ENCODE measurements around the gene MAST4. TPM values are rescaled to one million over a fixed set of nuclear protein-coding genes. Genes with fewer than 3 reads are reported as not detected.
A peak's percentile ranks its signal among the peaks of the same experiment; 100 is the strongest.

The MAST4 gene
- total RNA-seq, 1 donor from 2014 or later, result 0.99 TPM

DNA sequence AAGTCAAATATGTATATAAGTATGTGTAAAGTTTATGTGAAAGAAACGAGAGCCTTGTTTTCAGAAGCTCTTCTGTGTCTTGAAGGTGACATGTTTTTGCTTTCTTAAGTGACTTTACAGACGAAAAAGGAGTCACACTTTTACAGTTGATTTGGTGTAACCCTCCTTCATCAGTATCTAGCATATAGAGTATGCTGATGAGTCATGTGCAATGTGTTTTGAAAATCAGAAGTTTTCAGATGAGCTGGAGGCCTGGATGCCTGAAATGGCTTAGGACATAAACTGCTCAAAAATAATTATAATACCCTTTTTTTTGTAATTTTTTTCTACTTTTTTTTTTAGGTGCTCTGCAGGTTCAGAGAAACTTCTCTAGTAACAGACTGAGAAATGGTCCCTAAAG, 390.9 kb downstream of the MAST4 start:
- no peak overlapping the region for H3K9ac ChIP-seq
- H3F3A ChIP-seq (ENCODE audit: low read depth), result no peaks in the 10 kb centered on the region
- H3K4me1 Mint-ChIP-seq, result peaks cover 21% of the 10 kb centered on the region
- no peak overlapping the region for H3K4me3 Mint-ChIP-seq
- no peak for DNase-seq (ENCODE audit: low spot score)
- H3K36me3 Mint-ChIP-seq, result no peaks in the 10 kb centered on the region
- H2AFZ ChIP-seq (replicated peaks), result no peak overlapping the region
- H3K27me3 Mint-ChIP-seq (ENCODE audit: insufficient read depth, low read depth), result peaks cover 4% of the 10 kb centered on the region
- H3K4me3 ChIP-seq, result no peak overlapping the region
- H3K27me3 ChIP-seq, result no peaks in the 10 kb centered on the region
- H3K27ac Mint-ChIP-seq, result no peak overlapping the region
- no peak for TF ChIP-seq EZH2 (IDR thresholded peaks at IDR 0.05)
- TF ChIP-seq EZH2phosphoT487 (IDR thresholded peaks at IDR 0.05), result no peak
- TF ChIP-seq, protein P1, sequence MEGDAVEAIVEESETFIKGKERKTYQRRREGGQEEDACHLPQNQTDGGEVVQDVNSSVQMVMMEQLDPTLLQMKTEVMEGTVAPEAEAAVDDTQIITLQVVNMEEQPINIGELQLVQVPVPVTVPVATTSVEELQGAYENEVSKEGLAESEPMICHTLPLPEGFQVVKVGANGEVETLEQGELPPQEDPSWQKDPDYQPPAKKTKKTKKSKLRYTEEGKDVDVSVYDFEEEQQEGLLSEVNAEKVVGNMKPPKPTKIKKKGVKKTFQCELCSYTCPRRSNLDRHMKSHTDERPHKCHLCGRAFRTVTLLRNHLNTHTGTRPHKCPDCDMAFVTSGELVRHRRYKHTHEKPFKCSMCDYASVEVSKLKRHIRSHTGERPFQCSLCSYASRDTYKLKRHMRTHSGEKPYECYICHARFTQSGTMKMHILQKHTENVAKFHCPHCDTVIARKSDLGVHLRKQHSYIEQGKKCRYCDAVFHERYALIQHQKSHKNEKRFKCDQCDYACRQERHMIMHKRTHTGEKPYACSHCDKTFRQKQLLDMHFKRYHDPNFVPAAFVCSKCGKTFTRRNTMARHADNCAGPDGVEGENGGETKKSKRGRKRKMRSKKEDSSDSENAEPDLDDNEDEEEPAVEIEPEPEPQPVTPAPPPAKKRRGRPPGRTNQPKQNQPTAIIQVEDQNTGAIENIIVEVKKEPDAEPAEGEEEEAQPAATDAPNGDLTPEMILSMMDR (IDR thresholded peaks at IDR 0.05), result no peak
- H3K27ac ChIP-seq, result no peak overlapping the region
- H3K9me3 Mint-ChIP-seq, result no peaks in the 10 kb centered on the region
- no peaks in the 10 kb centered on the region for H3K79me2 ChIP-seq (ENCODE audit: low read depth)
- no peaks in the 10 kb centered on the region for H3K9me3 ChIP-seq (ENCODE audit: low read depth)
- H4K20me1 ChIP-seq (ENCODE audit: low read depth), result no peaks in the 10 kb centered on the region
- H3K4me2 ChIP-seq, result no peak overlapping the region
- peaks cover 7% of the 10 kb centered on the region for H3K4me1 ChIP-seq
- no peaks in the 10 kb centered on the region for H3K36me3 ChIP-seq

DNA sequence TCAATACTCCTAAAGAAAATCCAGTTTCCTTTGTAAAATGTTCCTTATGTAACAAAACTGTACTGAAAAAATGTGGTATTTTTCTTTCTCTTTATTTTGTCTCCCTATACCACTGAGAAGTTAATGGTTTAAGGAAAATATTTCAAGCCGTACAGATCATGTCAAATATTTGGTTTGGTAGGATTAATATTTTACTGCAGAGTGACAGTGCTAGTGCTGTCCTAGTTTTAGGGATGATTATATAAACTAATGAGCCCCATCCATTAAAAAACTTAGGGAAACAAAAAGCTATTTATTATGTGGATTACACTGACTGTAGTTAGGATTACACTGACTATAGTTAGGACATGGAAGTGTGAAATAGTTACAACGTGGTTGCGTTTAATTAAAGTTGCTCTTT, 391.3 kb downstream of the MAST4 start:
- Histone ChIP-seq H3K9ac (no peak overlapping the region), H3F3A (ENCODE audit: low read depth) (no peaks in the 10 kb centered on the region)
- peaks cover 25% of the 10 kb centered on the region for H3K4me1 Mint-ChIP-seq

DNA sequence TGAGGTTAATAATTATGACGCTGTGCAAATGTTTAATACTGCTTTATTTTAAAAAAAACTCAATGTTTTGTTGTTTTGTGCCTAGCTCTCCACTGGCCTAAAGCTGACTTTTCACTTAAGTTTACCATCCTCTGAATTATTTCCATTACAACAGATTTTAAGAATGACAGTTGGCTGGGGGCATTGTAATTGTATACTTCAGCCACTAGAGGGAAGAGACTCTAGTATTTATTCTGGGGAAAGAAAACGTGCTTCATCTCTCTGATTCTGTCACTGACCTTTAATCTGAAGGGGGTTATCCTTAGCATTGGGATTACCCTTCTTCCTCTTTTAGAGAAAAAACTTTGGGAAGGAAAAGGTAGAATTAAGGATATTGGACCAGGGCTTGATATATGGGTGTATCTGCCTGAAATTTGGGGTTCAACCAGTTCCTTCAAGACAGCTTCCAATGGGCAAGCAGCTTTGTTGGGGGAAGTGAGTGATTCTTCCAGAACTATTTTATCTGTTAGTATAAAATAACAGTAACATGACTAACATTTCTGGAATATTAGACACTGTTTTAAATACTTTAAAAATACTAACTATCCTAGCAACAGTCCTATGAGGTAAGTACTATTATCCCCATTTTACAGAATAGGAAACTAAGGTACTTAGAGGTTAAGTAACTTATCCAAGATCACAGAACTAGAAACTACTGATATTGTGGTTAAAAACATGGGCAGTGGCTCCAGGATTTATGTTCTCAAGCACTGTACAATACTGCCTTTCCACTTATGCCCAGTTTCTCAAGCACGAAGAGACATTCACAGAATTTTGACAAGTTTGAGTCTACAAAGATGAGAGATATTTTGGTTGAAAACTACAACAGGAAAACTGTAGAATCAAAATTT, 392.0 kb downstream of the MAST4 start:
- H3K4me3 ChIP-seq, result no peak overlapping the region
- Mint-ChIP-seq H3K27ac (no peak overlapping the region), H3K4me1 (peaks cover 31% of the 10 kb centered on the region), H3K36me3 (no peaks in the 10 kb centered on the region), H3K4me3 (no peak overlapping the region), H3K27me3 (ENCODE audit: insufficient read depth, low read depth) (peaks cover 2% of the 10 kb centered on the region), H3K9me3 (no peaks in the 10 kb centered on the region)
- no peaks in the 10 kb centered on the region for H3K79me2 ChIP-seq (ENCODE audit: low read depth)
- peaks cover 7% of the 10 kb centered on the region for H3K4me1 ChIP-seq
- H3K9ac ChIP-seq, result no peak overlapping the region
- peak; percentile 61 for DNase-seq (ENCODE audit: low spot score)
- no peak overlapping the region for H2AFZ ChIP-seq (replicated peaks)
- TF ChIP-seq EZH2phosphoT487 (IDR thresholded peaks at IDR 0.05), result no peak
- no peak for TF ChIP-seq EZH2 (IDR thresholded peaks at IDR 0.05)
- TF ChIP-seq, protein P1 (IDR thresholded peaks at IDR 0.05), result peak; percentile 90
- no peaks in the 10 kb centered on the region for H3K36me3 ChIP-seq
- H3K4me2 ChIP-seq, result no peak overlapping the region
- H4K20me1 ChIP-seq (ENCODE audit: low read depth), result no peaks in the 10 kb centered on the region
- no peak overlapping the region for H3K27ac ChIP-seq
- H3K27me3 ChIP-seq, result no peaks in the 10 kb centered on the region
- H3F3A ChIP-seq (ENCODE audit: low read depth), result no peaks in the 10 kb centered on the region
- H3K9me3 ChIP-seq (ENCODE audit: low read depth), result no peaks in the 10 kb centered on the region

More for the DNA sequence above, 391.3 kb downstream of the MAST4 start:
- H3K79me2 ChIP-seq (ENCODE audit: low read depth), result no peaks in the 10 kb centered on the region
- no peaks in the 10 kb centered on the region for H3K27me3 ChIP-seq
- no peaks in the 10 kb centered on the region for H3K9me3 ChIP-seq (ENCODE audit: low read depth)
- no peak overlapping the region for H2AFZ ChIP-seq (replicated peaks)
- H3K4me1 ChIP-seq, result peaks cover 7% of the 10 kb centered on the region
- no peak overlapping the region for H3K27ac Mint-ChIP-seq
- no peak for DNase-seq (ENCODE audit: low spot score)
- no peak overlapping the region for H3K4me3 Mint-ChIP-seq
- H3K36me3 ChIP-seq, result no peaks in the 10 kb centered on the region
- no peak overlapping the region for H3K4me3 ChIP-seq
- H3K27ac ChIP-seq, result no peak overlapping the region
- H3K36me3 Mint-ChIP-seq, result no peaks in the 10 kb centered on the region
- no peaks in the 10 kb centered on the region for H4K20me1 ChIP-seq (ENCODE audit: low read depth)
- peaks cover 3% of the 10 kb centered on the region for H3K27me3 Mint-ChIP-seq (ENCODE audit: insufficient read depth, low read depth)
- no peak overlapping the region for H3K4me2 ChIP-seq
- TF ChIP-seq EZH2phosphoT487 (IDR thresholded peaks at IDR 0.05), result no peak
- TF ChIP-seq, protein P1 (IDR thresholded peaks at IDR 0.05), result no peak
- H3K9me3 Mint-ChIP-seq, result no peaks in the 10 kb centered on the region

All from neural progenitor cell (in vitro differentiated cells).